Esophagus muscularis mucosa (tissue), 4 donors: ENCODE data around the gene PRKAR1B. TPM values are rescaled to one million over a fixed set of nuclear protein-coding genes. Genes with fewer than 3 reads are reported as not detected.

Source experiments
- DNase-seq: peaks from one replicate; pipeline ENCODE4 v3.0.0-alpha.2; 2017; ENCODE audit errors: extremely low spot score
- H3K27ac ChIP-seq, 4 donors: fragments of 200-600 bp; sonication (generic); replicated peaks in 1 of 4; 1 replicate in 3 of 4; 2 replicates in 1 of 4; pipeline ENCODE4 v1.5.1; 2016 to 2019; ENCODE audit warnings: mild to moderate bottlenecking in 1 of 4
- H3K27me3 ChIP-seq, 4 donors: fragments of 200-600 bp; sonication (generic); one replicate each; pipeline versions ENCODE4 v1.5.1 to v1.6.0; 2016 to 2019
- H3K36me3 ChIP-seq, 4 donors: fragments of 200-600 bp; sonication (generic); one replicate each; pipeline ENCODE4 v1.5.1; 2016 to 2019
- H3K4me1 ChIP-seq, 4 donors: fragments of 200-600 bp; sonication (generic); one replicate each; pipeline ENCODE4 v1.5.1; 2016 to 2019
- H3K4me3 ChIP-seq, 4 donors: fragments of 200-600 bp; sonication (generic); 1 replicate in 2 of 4; 2 replicates in 2 of 4; pipeline ENCODE4 v1.5.1; 2016 to 2019; ENCODE audit warnings: mild to moderate bottlenecking in 4 of 4, moderate library complexity in 1 of 4
- H3K9me3 ChIP-seq, 4 donors: fragments of 200-600 bp; sonication (generic); 1 replicate in 3 of 4; 2 replicates in 1 of 4; pipeline ENCODE4 v1.5.1; 2016 to 2019
- CTCF ChIP-seq, 3 experiments: fragments of 200-600 bp in 2 of 3; fragments of 450-650 bp in 1 of 3; sonication (generic) in 2 of 3; IDR thresholded peaks; one replicate each; pipeline ENCODE4 v1.5.1; 2017 to 2019; ENCODE audit warnings: antibody characterized with exemption in 3 of 3, mild to moderate bottlenecking in 2 of 3, moderate library complexity in 1 of 3
- EP300 ChIP-seq: sonication (generic); formaldehyde crosslinking; IDR thresholded peaks from one replicate; pipeline ENCODE4 v1.6.1; 2017; ENCODE audit warnings: antibody characterized with exemption
- POLR2A ChIP-seq: fragments of 450-650 bp; IDR thresholded peaks from one replicate; pipeline ENCODE4 v1.6.1; 2017; ENCODE audit warnings: antibody characterized with exemption, moderate library complexity, mild to moderate bottlenecking, low read depth
- POLR2AphosphoS5 ChIP-seq, 2 donors: sonication (generic); formaldehyde crosslinking; IDR thresholded peaks; one replicate each; pipeline ENCODE4 v1.6.1; 2017; ENCODE audit warnings: antibody characterized with exemption in 2 of 2
- whole genome bisulfite sequencing: methylation state at CpG from one replicate; pipeline ENCODE4 v1.1.5; 2018; 5-methylcytosine and 5-hydroxymethylcytosine counted together
- intact Hi-C: fragments of 100-400 bp; cut with DNase I; formaldehyde crosslinking; loops from one replicate; pipeline ENCODE4 v1.15.1; 2023
- total RNA-seq, 4 donors: library from RNA; depleted of rRNA; stranded (reverse); fragments of >200 nt; gene quantifications; one replicate each; pipeline versions ENCODE4 v1.1.0 to v1.2.1, GENCODE V29; 2016

PRKAR1B gene
- total RNA-seq, 4 donors from 2014 or later, result 15.4 to 46.9 (median 31.4) TPM

GRCh38 chr7:569071-569855 lies 157.8 kb downstream of the PRKAR1B start:
- Histone ChIP-seq H3K27ac (no peak overlapping the region), H3K9me3 (no peaks in the 10 kb centered on the region), H3K27me3 (no peaks in the 10 kb centered on the region), H3K36me3 (no peaks in the 10 kb centered on the region), H3K4me1 (peaks cover 0 to 17% (median 8%) of the 10 kb centered on the region in 4 donors), H3K4me3 (no peak overlapping the region)
- WGBS, result 90% methylated on average over 16 of the region's 30 CpGs
- intact Hi-C loops, result no loop called here
- DNase-seq, result no peak
- TF ChIP-seq POLR2A, result no peak
- no peak for TF ChIP-seq CTCF (IDR thresholded peaks at IDR 0.05)
- TF ChIP-seq POLR2AphosphoS5 (IDR thresholded peaks at IDR 0.05), result no peak
- TF ChIP-seq EP300, result no peak

- Histone ChIP-seq H3K9me3 (no peaks in the 10 kb centered on the region), H3K27me3 (no peaks in the 10 kb centered on the region), H3K4me1 (peaks cover 0 to 17% (median 5%) of the 10 kb centered on the region in 4 donors), H3K27ac (no peak overlapping the region), H3K4me3 (no peak overlapping the region), H3K36me3 (no peaks in the 10 kb centered on the region)
- TF ChIP-seq POLR2A (no peak), EP300 (no peak), CTCF (IDR thresholded peaks at IDR 0.05) (no peak), POLR2AphosphoS5 (IDR thresholded peaks at IDR 0.05) (no peak)
- DNase-seq, result no peak
- intact Hi-C loops, result no loop called here
- WGBS, result 84% methylated on average over 32 of the region's 33 CpGs
Observed at GRCh38 chr7:568031-568951, 158.8 kb downstream of the PRKAR1B start.

- intact Hi-C loops, result no loop called here
- WGBS, result 100% methylated on average over 2 of the region's 3 CpGs
- H3K4me3 ChIP-seq, result no peak overlapping the region
Observed at GRCh38 chr7:567305-567883, 159.7 kb downstream of the PRKAR1B start.

GRCh38 chr7:566100-566499 lies 161.0 kb downstream of the PRKAR1B start:
- Histone ChIP-seq H3K27me3 (no peaks in the 10 kb centered on the region), H3K36me3 (no peaks in the 10 kb centered on the region), H3K4me1 (peaks cover 0 to 17% (median 5%) of the 10 kb centered on the region in 4 donors), H3K9me3 (no peaks in the 10 kb centered on the region), H3K27ac (no peak overlapping the region), H3K4me3 (no peak overlapping the region)
- no peak for DNase-seq
- WGBS, result 100% methylated on average over 1 of the region's 1 CpG
- no peak for TF ChIP-seq POLR2AphosphoS5 (IDR thresholded peaks at IDR 0.05)
- no peak for TF ChIP-seq POLR2A
- TF ChIP-seq CTCF (IDR thresholded peaks at IDR 0.05), result no peak
- TF ChIP-seq EP300, result no peak
- intact Hi-C loops, result no loop called here

More at GRCh38 chr7:567305-567883, 159.7 kb downstream of the PRKAR1B start:
- peaks cover 0 to 17% (median 5%) of the 10 kb centered on the region in 4 donors for H3K4me1 ChIP-seq
- H3K27me3 ChIP-seq, result no peaks in the 10 kb centered on the region
- H3K36me3 ChIP-seq, result no peaks in the 10 kb centered on the region
- TF ChIP-seq POLR2A (no peak), CTCF (IDR thresholded peaks at IDR 0.05) (no peak), EP300 (no peak), POLR2AphosphoS5 (IDR thresholded peaks at IDR 0.05) (no peak)
- no peak overlapping the region for H3K27ac ChIP-seq
- no peaks in the 10 kb centered on the region for H3K9me3 ChIP-seq
- DNase-seq, result no peak
